ENCODE data around the gene RPP21. TPM values are rescaled to one million over a fixed set of nuclear protein-coding genes. Genes with fewer than 3 reads are reported as not detected.

The RPP21 gene
- polyA plus RNA-seq, 1 donor from 2014 or later: 109 TPM

GRCh38 chr6:30325873-30326525 is 19.0 kb upstream of the RPP21 start:
- Histone ChIP-seq H3K4me3 (ENCODE audit: low read length) (peak overlapping the region; percentile 79), H3K9me3 (ENCODE audit: low read length) (no peaks in the 10 kb centered on the region), H2AFZ (ENCODE audit: low read depth, low read length) (peak overlapping the region; percentile 79), H3K9ac (ENCODE audit: low read length) (peak overlapping the region; percentile 95), H4K20me1 (ENCODE audit: insufficient read depth) (no peaks in the 10 kb centered on the region), H3K36me3 (ENCODE audit: insufficient read depth, low read length) (no peaks in the 10 kb centered on the region), H3K79me2 (replicated peaks; ENCODE audit: insufficient read depth, low read length) (peaks cover 45% of the 10 kb centered on the region), H3K4me2 (ENCODE audit: low read length) (peak overlapping the region; percentile 82), H3K9me2 (ENCODE audit: insufficient read depth, low read length) (no peaks in the 10 kb centered on the region), H3K27ac (ENCODE audit: low read length) (peak overlapping the region; percentile 92), H3F3A (ENCODE audit: insufficient read depth, low read length, poor library complexity, severe bottlenecking) (no peaks in the 10 kb centered on the region), H3K27me3 (ENCODE audit: insufficient read depth, low read depth, low read length) (no peaks in the 10 kb centered on the region)
- TF ChIP-seq REST (IDR thresholded peaks at IDR 0.05; ENCODE audit: borderline replicate concordance) (no peak), POLR2AphosphoS5 (IDR thresholded peaks at IDR 0.05) (peak; percentile 69), MXI1 (conservative IDR thresholded peaks at IDR 0.05; ENCODE audit: poor library complexity, severe bottlenecking) (peak; percentile 94)

GRCh38 chr6:30326526-30327231 is 18.3 kb upstream of the RPP21 start, which contains the start of gene TRIM39:
TRIM39 (plus strand) TSS chr6:30326927; CDS start chr6:30329318, 2,391 bp downstream.
- Histone ChIP-seq H3K27me3 (ENCODE audit: insufficient read depth, low read depth, low read length) (no peaks in the 10 kb centered on the region), H2AFZ (ENCODE audit: low read depth, low read length) (peak within 1 kb of the TSS; percentile 79), H3K27ac (ENCODE audit: low read length) (peak within 1 kb of the TSS; percentile 92), H3K9me2 (ENCODE audit: insufficient read depth, low read length) (no peaks in the 10 kb centered on the region), H3K4me2 (ENCODE audit: low read length) (peak within 1 kb of the TSS; percentile 98), H4K20me1 (ENCODE audit: insufficient read depth) (no peaks in the 10 kb centered on the region), H3K9me3 (ENCODE audit: low read length) (no peaks in the 10 kb centered on the region), H3K36me3 (ENCODE audit: insufficient read depth, low read length) (no peaks in the 10 kb centered on the region), H3F3A (ENCODE audit: insufficient read depth, low read length, poor library complexity, severe bottlenecking) (no peaks in the 10 kb centered on the region), H3K9ac (ENCODE audit: low read length) (peak within 1 kb of the TSS; percentile 95), H3K79me2 (replicated peaks; ENCODE audit: insufficient read depth, low read length) (peaks cover 39% of the 10 kb centered on the region), H3K4me3 (ENCODE audit: low read length) (peak within 1 kb of the TSS; percentile 79)
- TF ChIP-seq EP300 (conservative IDR thresholded peaks at IDR 0.05; ENCODE audit: poor library complexity, severe bottlenecking) (peak; percentile 82), REST (IDR thresholded peaks at IDR 0.05; ENCODE audit: borderline replicate concordance) (peak; percentile 66), EZH2 (IDR thresholded peaks at IDR 0.05; ENCODE audit: borderline replicate concordance, insufficient read depth, low read length, poor library complexity, severe bottlenecking) (no peak), SMC3 (conservative IDR thresholded peaks at IDR 0.05; ENCODE audit: poor library complexity) (peak; percentile 32), MXI1 (conservative IDR thresholded peaks at IDR 0.05; ENCODE audit: poor library complexity, severe bottlenecking) (peak; percentile 89), POLR2AphosphoS5 (IDR thresholded peaks at IDR 0.05) (peak; percentile 85), RAD21 (conservative IDR thresholded peaks at IDR 0.05) (no peak), TAF1 (IDR thresholded peaks at IDR 0.05; ENCODE audit: low read depth) (peak; percentile 54)
